ENCODE results near the gene C12orf43.

The C12orf43 gene

DNA sequence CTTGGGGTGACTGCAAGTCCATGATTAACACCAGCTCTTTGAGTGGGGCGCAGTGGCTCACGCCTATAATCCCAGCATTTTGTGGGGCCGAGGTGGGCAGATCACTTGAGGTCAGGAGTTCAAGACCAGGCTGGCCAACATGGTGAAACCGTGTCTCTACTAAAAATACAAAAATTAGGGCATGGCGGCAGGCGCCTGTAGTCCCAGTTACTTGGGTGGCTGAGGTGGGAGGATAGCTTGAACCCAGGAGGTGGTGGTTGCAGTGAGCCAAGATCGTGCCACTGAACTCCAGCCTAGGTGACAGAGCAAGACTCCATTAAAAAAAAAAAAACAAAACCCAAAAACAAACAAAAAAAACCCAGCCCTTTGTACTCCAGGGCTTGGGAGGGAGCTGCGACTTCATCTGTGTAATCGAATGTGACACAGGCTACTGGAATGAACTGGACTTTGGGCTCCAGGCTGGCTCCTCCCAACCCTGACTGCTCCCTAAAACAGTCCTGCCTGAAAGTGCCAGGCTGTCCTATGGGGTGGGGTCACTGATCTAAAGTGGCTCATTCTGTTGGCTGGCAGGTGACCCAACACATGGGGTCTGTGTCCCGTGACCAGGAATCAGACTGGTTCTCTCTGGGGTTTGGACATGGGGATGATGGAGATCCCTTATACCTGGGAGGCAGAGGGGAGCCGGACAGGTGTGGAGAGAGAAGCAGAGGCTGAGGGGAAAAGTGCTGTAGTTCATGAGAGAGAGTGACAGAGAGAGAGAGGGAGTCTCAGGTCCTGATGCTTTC lies 9.3 kb upstream of the C12orf43 start (continued):
- TF ChIP-seq, protein P1, sequence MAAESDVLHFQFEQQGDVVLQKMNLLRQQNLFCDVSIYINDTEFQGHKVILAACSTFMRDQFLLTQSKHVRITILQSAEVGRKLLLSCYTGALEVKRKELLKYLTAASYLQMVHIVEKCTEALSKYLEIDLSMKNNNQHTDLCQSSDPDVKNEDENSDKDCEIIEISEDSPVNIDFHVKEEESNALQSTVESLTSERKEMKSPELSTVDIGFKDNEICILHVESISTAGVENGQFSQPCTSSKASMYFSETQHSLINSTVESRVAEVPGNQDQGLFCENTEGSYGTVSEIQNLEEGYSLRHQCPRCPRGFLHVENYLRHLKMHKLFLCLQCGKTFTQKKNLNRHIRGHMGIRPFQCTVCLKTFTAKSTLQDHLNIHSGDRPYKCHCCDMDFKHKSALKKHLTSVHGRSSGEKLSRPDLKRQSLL (tag by site-specific recombination; IDR thresholded peaks at IDR 0.05) = no peak
- TF ChIP-seq SALL2 (tag by site-specific recombination; IDR thresholded peaks at IDR 0.05; ENCODE audit: borderline replicate concordance) (no peak), ZNF791 (tag by site-specific recombination; IDR thresholded peaks at IDR 0.05) (no peak)

DNA sequence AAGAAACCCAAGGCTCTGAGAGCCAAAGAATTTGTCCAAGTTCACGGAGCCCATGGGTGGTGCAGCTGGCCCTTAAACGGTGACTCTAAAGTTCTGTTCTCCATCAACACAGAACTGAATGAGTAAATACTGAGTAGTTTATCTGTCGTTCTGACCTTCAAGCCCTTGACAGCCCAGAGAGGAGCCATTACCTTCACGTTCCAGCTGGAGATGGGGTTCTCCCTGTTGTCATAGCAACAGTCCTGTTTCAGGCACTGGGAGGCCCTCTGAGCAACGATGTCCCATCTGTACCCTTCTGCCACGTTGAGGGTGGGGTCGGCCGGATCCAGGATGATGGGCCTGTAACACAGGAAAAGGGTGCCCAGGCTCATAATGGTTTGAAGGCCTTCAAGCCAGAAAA lies 7.5 kb upstream of the C12orf43 start:
- Histone ChIP-seq H3K4me3 (ENCODE audit: low read depth, low read length) (no peak overlapping the region), H3K9me3 (ENCODE audit: control insufficient read depth, insufficient read depth, low read depth, low read length) (no peaks in the 10 kb centered on the region), H3K27ac (ENCODE audit: extremely low read depth, low read depth, low read length) (no peak overlapping the region), H3K4me1 (ENCODE audit: control insufficient read depth, insufficient read depth, low read length) (no peaks in the 10 kb centered on the region), H3K36me3 (ENCODE audit: control insufficient read depth in 2 of 2, insufficient read depth in 1 of 2, low read length in 2 of 2) (no peaks in the 10 kb centered on the region)
- TF ChIP-seq EGR2 (tag by site-specific recombination; IDR thresholded peaks at IDR 0.05; ENCODE audit: low read depth) = no peak
- TF ChIP-seq ZNF837 (tag by site-specific recombination; IDR thresholded peaks at IDR 0.05) = no peak
- no peak for TF ChIP-seq GFI1B (tag by site-specific recombination; IDR thresholded peaks at IDR 0.05)
- no peak for TF ChIP-seq ZNF221 (tag by site-specific recombination; IDR thresholded peaks at IDR 0.05; ENCODE audit: borderline replicate concordance)
- no peak for TF ChIP-seq OSR2 (tag by site-specific recombination; IDR thresholded peaks at IDR 0.05)
- TF ChIP-seq, protein P2, sequence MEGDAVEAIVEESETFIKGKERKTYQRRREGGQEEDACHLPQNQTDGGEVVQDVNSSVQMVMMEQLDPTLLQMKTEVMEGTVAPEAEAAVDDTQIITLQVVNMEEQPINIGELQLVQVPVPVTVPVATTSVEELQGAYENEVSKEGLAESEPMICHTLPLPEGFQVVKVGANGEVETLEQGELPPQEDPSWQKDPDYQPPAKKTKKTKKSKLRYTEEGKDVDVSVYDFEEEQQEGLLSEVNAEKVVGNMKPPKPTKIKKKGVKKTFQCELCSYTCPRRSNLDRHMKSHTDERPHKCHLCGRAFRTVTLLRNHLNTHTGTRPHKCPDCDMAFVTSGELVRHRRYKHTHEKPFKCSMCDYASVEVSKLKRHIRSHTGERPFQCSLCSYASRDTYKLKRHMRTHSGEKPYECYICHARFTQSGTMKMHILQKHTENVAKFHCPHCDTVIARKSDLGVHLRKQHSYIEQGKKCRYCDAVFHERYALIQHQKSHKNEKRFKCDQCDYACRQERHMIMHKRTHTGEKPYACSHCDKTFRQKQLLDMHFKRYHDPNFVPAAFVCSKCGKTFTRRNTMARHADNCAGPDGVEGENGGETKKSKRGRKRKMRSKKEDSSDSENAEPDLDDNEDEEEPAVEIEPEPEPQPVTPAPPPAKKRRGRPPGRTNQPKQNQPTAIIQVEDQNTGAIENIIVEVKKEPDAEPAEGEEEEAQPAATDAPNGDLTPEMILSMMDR (tag by site-specific recombination; IDR thresholded peaks at IDR 0.05) = no peak
- no peak for TF ChIP-seq ZNF175 (tag by site-specific recombination; IDR thresholded peaks at IDR 0.05)
- TF ChIP-seq ZBTB26 (tag by site-specific recombination; optimal IDR thresholded peaks at IDR 0.05) = no peak
- TF ChIP-seq, protein P3, sequence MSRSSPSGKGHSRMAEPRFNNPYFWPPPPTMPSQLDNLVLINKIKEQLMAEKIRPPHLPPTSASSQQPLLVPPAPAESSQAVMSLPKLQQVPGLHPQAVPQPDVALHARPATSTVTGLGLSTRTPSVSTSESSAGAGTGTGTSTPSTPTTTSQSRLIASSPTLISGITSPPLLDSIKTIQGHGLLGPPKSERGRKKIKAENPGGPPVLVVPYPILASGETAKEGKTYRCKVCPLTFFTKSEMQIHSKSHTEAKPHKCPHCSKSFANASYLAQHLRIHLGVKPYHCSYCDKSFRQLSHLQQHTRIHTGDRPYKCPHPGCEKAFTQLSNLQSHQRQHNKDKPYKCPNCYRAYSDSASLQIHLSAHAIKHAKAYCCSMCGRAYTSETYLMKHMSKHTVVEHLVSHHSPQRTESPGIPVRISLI (tag by site-specific recombination; IDR thresholded peaks at IDR 0.05) = no peak
- no peak for TF ChIP-seq ZNF571 (tag by site-specific recombination; IDR thresholded peaks at IDR 0.05)
- ChIA-PET CTCF (no interaction called here), POLR2A (no interaction called here)

GRCh38 chr12:121022713-121023112 lies 6.4 kb upstream of the C12orf43 start:
- Histone ChIP-seq H3K9me3 (ENCODE audit: control insufficient read depth, insufficient read depth, low read depth, low read length) (no peaks in the 10 kb centered on the region), H3K36me3 (ENCODE audit: control insufficient read depth in 2 of 2, insufficient read depth in 1 of 2, low read length in 2 of 2) (no peaks in the 10 kb centered on the region), H3K4me1 (ENCODE audit: control insufficient read depth, insufficient read depth, low read length) (no peaks in the 10 kb centered on the region), H3K4me3 (ENCODE audit: low read depth, low read length) (no peak overlapping the region), H3K27ac (ENCODE audit: extremely low read depth, low read depth, low read length) (no peak overlapping the region)
- POLR2A ChIA-PET = no interaction called here
- TF ChIP-seq ZNF768 (tag by site-specific recombination; IDR thresholded peaks at IDR 0.05) = no peak
- no peak for TF ChIP-seq HOXA7 (CRISPR knock-in tag; IDR thresholded peaks at IDR 0.05; ENCODE audit: borderline replicate concordance)
- no peak for TF ChIP-seq ZNF174 (tag by site-specific recombination; IDR thresholded peaks at IDR 0.05)
- TF ChIP-seq ZNF488 (tag by site-specific recombination; IDR thresholded peaks at IDR 0.05) = no peak
- no peak for TF ChIP-seq BCL6B (tag by site-specific recombination; IDR thresholded peaks at IDR 0.05)
- TF ChIP-seq ZNF292 (tag by site-specific recombination; IDR thresholded peaks at IDR 0.05; ENCODE audit: borderline replicate concordance, low read depth) = no peak
- no peak for TF ChIP-seq KLF17 (tag by site-specific recombination; IDR thresholded peaks at IDR 0.05)
- CTCF ChIA-PET = interaction anchor here (0.6 to 0.7 kb wide), 3 partner anchors 38 to 207 kb away, joined by 3 to 4 read pairs (median 3); no protein-coding TSS in a partner anchor
